IMR-90 (cell line): ENCODE data around the gene PDCD2. TPM values are rescaled to one million over a fixed set of nuclear protein-coding genes. Genes with fewer than 3 reads are reported as not detected.

Experiments
- ATAC-seq: fragments of 200-7000 bp; cut with Tn5 transposase; 2 replicates; pipeline ENCODE4 v1.9.1; 2020; ENCODE audit warnings: low read depth, mild to moderate bottlenecking, moderate library complexity
- BruUV-seq: library from RNA; stranded (reverse); fragments of 400-500 nt; replicated peaks from 2 replicates; lab custom pipeline; 2021; lab: Mats Ljungman, UMichigan
- CTCF ChIA-PET: fragments of 300-600 bp; formaldehyde crosslinking; extraction: SDS; loops from one replicate; lab custom pipeline; 2021; ENCODE audit warnings: antibody characterized with exemption; lab: Yijun Ruan, JAX
- POLR2A ChIA-PET: fragments of 300-600 bp; sonication (Branson Sonifier 250); formaldehyde crosslinking; loops from one replicate; lab custom pipeline; 2022; ENCODE audit warnings: antibody characterized with exemption; ENCODE audit not compliant: unreplicated experiment; lab: Charles Lee
- DNase-seq: peaks from one replicate; pipeline ENCODE4 v3.0.0; 2013
- H2AFZ ChIP-seq: replicated peaks from 2 replicates; pipeline ENCODE3; 2013; ENCODE audit warnings: low read length, mild to moderate bottlenecking; ENCODE audit not compliant: poor library complexity
- H2AK5ac ChIP-seq: 2 replicates; pipeline ENCODE4 v1.6.1; 2013; ENCODE audit warnings: low read depth, low read length, inconsistent platforms
- H2AK9ac ChIP-seq: replicated peaks from 2 replicates; pipeline ENCODE3; 2013; ENCODE audit warnings: mild to moderate bottlenecking, low read depth, low read length, moderate library complexity; ENCODE audit not compliant: poor library complexity
- H2BK120ac ChIP-seq: 2 replicates; pipeline ENCODE4 v1.6.1; 2013; ENCODE audit warnings: low read depth, low read length, inconsistent platforms
- H2BK15ac ChIP-seq: 3 replicates; pipeline ENCODE4 v1.6.1; 2013; ENCODE audit warnings: low read depth, low read length, inconsistent platforms
- H2BK20ac ChIP-seq: 2 replicates; pipeline ENCODE4 v1.6.1; 2013; ENCODE audit warnings: low read depth, mild to moderate bottlenecking, inconsistent platforms, low read length, moderate library complexity
- H2BK5ac ChIP-seq: 2 replicates; pipeline ENCODE4 v1.6.1; 2013; ENCODE audit warnings: mild to moderate bottlenecking, low read depth, low read length, inconsistent platforms; ENCODE audit not compliant: poor library complexity, severe bottlenecking
- H3K14ac ChIP-seq: replicated peaks from 2 replicates; pipeline ENCODE4 v1.6.1; 2013; ENCODE audit warnings: low read depth, low read length, inconsistent platforms
- H3K18ac ChIP-seq: 2 replicates; pipeline ENCODE4 v1.6.1; 2013; ENCODE audit warnings: low read depth, low read length, control low read depth
- H3K23ac ChIP-seq: 2 replicates; pipeline ENCODE4 v1.6.1; 2013; ENCODE audit warnings: low read depth, low read length, inconsistent platforms
- H3K27ac ChIP-seq: 2 replicates; pipeline ENCODE4 v1.5.1; 2013; ENCODE audit warnings: mild to moderate bottlenecking, control low read depth, low read length; ENCODE audit not compliant: insufficient read depth
- H3K27me3 ChIP-seq: 2 replicates; pipeline ENCODE4 v1.6.1; 2013; ENCODE audit warnings: low read length; ENCODE audit not compliant: control insufficient read depth, insufficient read depth
- H3K36me3 ChIP-seq: 2 replicates; pipeline ENCODE4 v1.6.1; 2013; ENCODE audit warnings: low read length, mixed read lengths; ENCODE audit not compliant: control insufficient read depth, insufficient read depth
- H3K4ac ChIP-seq: 2 replicates; pipeline ENCODE4 v1.6.1; 2013; ENCODE audit warnings: low read depth, low read length, inconsistent platforms
- H3K4me1 ChIP-seq: 2 replicates; pipeline ENCODE4 v1.6.1; 2013; ENCODE audit warnings: low read length, mixed read lengths; ENCODE audit not compliant: control insufficient read depth, insufficient read depth
- H3K4me2 ChIP-seq: 2 replicates; pipeline ENCODE4 v1.6.1; 2013; ENCODE audit warnings: low read depth, mild to moderate bottlenecking, control low read depth, low read length, moderate library complexity
- H3K4me3 ChIP-seq: 2 replicates; pipeline ENCODE4 v1.5.1; 2013; ENCODE audit warnings: low read depth, mild to moderate bottlenecking, control low read depth, low read length, moderate library complexity; ENCODE audit not compliant: insufficient read depth
- H3K56ac ChIP-seq: 2 replicates; pipeline ENCODE4 v1.6.1; 2013; ENCODE audit warnings: low read length, inconsistent platforms; ENCODE audit not compliant: insufficient read depth; ENCODE audit errors: extremely low read depth
- H3K79me1 ChIP-seq, 2 experiments: 2 replicates each; pipeline ENCODE4 v1.6.1; 2013; ENCODE audit warnings: low read length in 2 of 2, inconsistent platforms in 1 of 2, low read depth in 1 of 2
- H3K9ac ChIP-seq: 2 replicates; pipeline ENCODE4 v1.6.1; 2013; ENCODE audit warnings: low read depth, low read length, control low read depth
- H3K9me1 ChIP-seq: 2 replicates; pipeline ENCODE4 v1.6.1; 2013; ENCODE audit warnings: low read length, inconsistent platforms; ENCODE audit not compliant: insufficient read depth
- H3K9me3 ChIP-seq: 2 replicates; pipeline ENCODE4 v1.6.1; 2013; ENCODE audit warnings: low read length; ENCODE audit not compliant: control insufficient read depth, insufficient read depth
- H4K20me1 ChIP-seq: 2 replicates; pipeline ENCODE4 v1.6.1; 2013; ENCODE audit warnings: low read length, inconsistent platforms; ENCODE audit not compliant: insufficient read depth
- H4K5ac ChIP-seq: 2 replicates; pipeline ENCODE4 v1.6.1; 2013; ENCODE audit warnings: mild to moderate bottlenecking, low read depth, low read length, control low read depth
- H4K8ac ChIP-seq, 2 experiments: 2 replicates each; pipeline ENCODE4 v1.6.1; 2013; ENCODE audit warnings: low read depth in 2 of 2, low read length in 2 of 2, control low read depth in 1 of 2, inconsistent platforms in 1 of 2
- H4K91ac ChIP-seq: 2 replicates; pipeline ENCODE4 v1.6.1; 2013; ENCODE audit warnings: low read depth, low read length, inconsistent platforms; ENCODE audit not compliant: insufficient read depth
- BHLHE40 ChIP-seq: fragments of 150-350 bp; IDR thresholded peaks from 2 replicates; pipeline ENCODE4 v1.6.1; 2016; ENCODE audit warnings: mild to moderate bottlenecking, low read depth, low read length
- CTCF ChIP-seq: conservative IDR thresholded peaks from 2 replicates; pipeline ENCODE4 v1.5.1; 2012; ENCODE audit warnings: mild to moderate bottlenecking, low read depth, low read length, improper control_type of control experiment
- RAD21 ChIP-seq: IDR thresholded peaks from 2 replicates; pipeline ENCODE4 v1.6.1; 2012; ENCODE audit warnings: low read length, improper control_type of control experiment
- WGBS, 2 experiments: methylation state at CpG; one replicate each; pipeline versions ENCODE4 v1.1.5 to v1.1.7; 2013; ENCODE audit warnings: missing lambda C conversion rate in 2 of 2; ENCODE audit not compliant: insufficient read length in 1 of 2; ENCODE audit errors: extremely low coverage in 2 of 2; 5-methylcytosine and 5-hydroxymethylcytosine counted together
- dilution Hi-C: fragments of 300-500 bp; cut with HindIII; formaldehyde crosslinking; loops from one replicate; pipeline ENCODE4 v1.14.3; 2018; ENCODE audit warnings: low sequenced_read_pairs; ENCODE audit not compliant: unreplicated experiment
- in situ Hi-C: fragments of 300-500 bp; cut with MboI; formaldehyde crosslinking; loops from 3 replicates; pipeline ENCODE4 v1.14.3; 2019; ENCODE audit warnings: low sequenced_read_pairs, inconsistent platforms, mixed read lengths
- intact Hi-C: fragments of 100-400 bp; cut with micrococcal nuclease; formaldehyde crosslinking; loops from 2 replicates; pipeline ENCODE4 v1.10.0; 2022
- polyA plus RNA-seq, 3 experiments: library from polyadenylated mRNA; depleted of rRNA; stranded (reverse); fragments of >200 nt; gene quantifications; 2 replicates each; pipeline ENCODE4 v1.2.3, GENCODE V29; 2012; ENCODE audit warnings: low replicate concordance in 1 of 3
- total RNA-seq: library from RNA; depleted of rRNA; stranded (reverse); fragments of >200 nt; gene quantifications from 2 replicates; pipeline ENCODE4 v1.2.3, GENCODE V29; 2012

PDCD2 gene
- total and polyA plus RNA-seq, 2 of the 4 experiments (the other 2 are of a cell fraction): 46.1 to 48.8 TPM

- peak; percentile 22 for DNase-seq
- no TSS peak for BruUV-seq
Measured at GRCh38 chr6:170575250-170575649, 9.2 kb downstream of the PDCD2 start.

More at GRCh38 chr6:170575250-170575649, 9.2 kb downstream of the PDCD2 start:
- Histone ChIP-seq H2AFZ (no peak overlapping the region), H3K4me2 (no peak overlapping the region), H3K4me3 (no peak overlapping the region), H3K18ac (no peak overlapping the region), H2AK5ac (no peak overlapping the region), H2AK9ac (no peak overlapping the region), H2BK20ac (no peak overlapping the region), H3K9me1 (no peaks in the 10 kb centered on the region), H3K27me3 (no peaks in the 10 kb centered on the region), H4K8ac (no peak overlapping the region), H2BK5ac (no peak overlapping the region), H4K91ac (no peak overlapping the region), H4K5ac (no peak overlapping the region), H3K27ac (no peak overlapping the region), H3K36me3 (peaks cover 32% of the 10 kb centered on the region), H4K20me1 (no peaks in the 10 kb centered on the region), H3K4me1 (no peaks in the 10 kb centered on the region), H3K23ac (no peak overlapping the region), H3K14ac (no peak overlapping the region), H2BK15ac (no peak overlapping the region), H2BK120ac (no peak overlapping the region), H3K9me3 (no peaks in the 10 kb centered on the region), H3K79me1 (peaks cover 0 to 6% of the 10 kb centered on the region in 2 experiments; a peak in 1 of 4 replicates), H3K56ac (no peak overlapping the region), H3K4ac (no peak overlapping the region), H3K9ac (no peak overlapping the region)
- in situ Hi-C loops: no loop called here
- WGBS, 2 experiments: no CpG with 5 or more reads among the region's 1 CpG
- intact Hi-C loops: no loop called here
- dilution Hi-C loops: no loop called here
- TF ChIP-seq RAD21 (0 out of 2 replicates have a peak, but pooled peaks have one; percentile 10), BHLHE40 (no peak), CTCF (peak; percentile 24; the same call in 1 of the 2 replicates)
- POLR2A ChIA-PET: no interaction called here
- peak; percentile 59; the same call in 1 of the 2 replicates for ATAC-seq
- CTCF ChIA-PET: interaction anchor here (0.6 kb wide), 2 partner anchors 13 to 348 kb away, joined by 3 to 4 read pairs; no protein-coding TSS in a partner anchor
